HG03095 (cell line): ENCODE results near the gene GAGE13.
"Not testable (repeated sequence)": the region's sequence is repeated elsewhere in the genome, so short reads cannot be mapped to it uniquely, and the experiment has no call there.

ENCODE experiments used
- ATAC-seq: cut with Tn5 transposase; IDR thresholded peaks from one replicate; pipeline ENCODE4 v1.9.1; 2021; ENCODE audit warnings: moderate library complexity; ENCODE audit not compliant: unreplicated experiment

The GAGE13 gene

DNA sequence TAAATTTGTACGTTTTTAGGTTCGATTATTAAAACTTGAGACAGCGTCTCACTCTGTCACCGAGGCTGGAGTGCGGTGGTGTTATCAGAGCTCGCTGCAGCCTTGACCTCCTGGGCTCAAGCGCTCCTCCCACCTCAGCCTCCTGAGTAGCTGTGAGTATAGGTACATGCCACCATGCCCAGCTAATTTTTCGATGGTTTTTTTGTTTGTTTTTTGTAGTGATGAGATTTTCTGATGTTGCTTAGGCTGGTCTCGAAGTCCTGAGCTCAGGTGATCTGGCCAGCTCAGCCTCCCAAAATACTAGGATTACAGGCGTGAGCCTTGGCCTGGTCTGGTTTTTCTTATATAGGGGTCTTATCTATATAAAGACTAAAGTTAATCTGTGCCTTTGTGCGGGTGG is 961 bp upstream of the GAGE13 start:
- not testable (repeated sequence) for ATAC-seq

DNA sequence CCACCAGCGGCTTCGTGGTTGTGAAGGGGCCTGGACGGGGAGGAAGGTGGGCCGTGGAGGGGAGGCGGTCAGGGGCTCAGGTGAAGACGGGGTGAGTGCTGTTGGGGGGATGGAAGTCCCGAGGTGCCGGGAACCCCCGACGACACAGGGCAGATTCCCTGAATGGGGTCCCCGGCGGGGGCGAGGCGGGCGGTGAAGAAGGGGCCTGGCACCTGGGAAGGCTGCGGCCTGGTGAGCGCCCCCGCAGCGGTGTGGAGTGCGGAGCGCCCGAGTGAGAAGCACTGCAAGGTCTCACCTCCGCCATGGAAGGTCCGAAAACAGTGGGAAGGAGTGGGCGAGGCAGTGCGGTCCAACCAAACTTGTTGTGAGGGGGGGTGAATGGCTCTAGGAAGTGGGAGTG is 459 bp downstream of the GAGE13 start:
- ATAC-seq: not testable (repeated sequence)

DNA sequence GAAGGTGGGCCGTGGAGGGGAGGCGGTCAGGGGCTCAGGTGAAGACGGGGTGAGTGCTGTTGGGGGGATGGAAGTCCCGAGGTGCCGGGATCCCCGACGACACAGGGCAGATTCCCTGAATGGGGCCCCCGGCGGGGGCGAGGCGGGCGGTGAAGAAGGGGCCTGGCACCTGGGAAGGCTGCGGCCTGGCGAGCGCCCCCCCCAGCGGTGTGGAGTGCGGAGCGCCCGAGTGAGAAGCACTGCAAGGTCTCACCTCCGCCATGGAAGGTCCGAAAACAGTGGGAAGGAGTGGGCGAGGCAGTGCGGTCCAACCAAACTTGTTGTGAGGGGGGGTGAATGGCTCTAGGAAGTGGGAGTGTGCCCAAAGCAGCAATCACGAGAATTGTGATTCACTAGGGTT is 10.1 kb downstream of the GAGE13 start:
- not testable (repeated sequence) for ATAC-seq

DNA sequence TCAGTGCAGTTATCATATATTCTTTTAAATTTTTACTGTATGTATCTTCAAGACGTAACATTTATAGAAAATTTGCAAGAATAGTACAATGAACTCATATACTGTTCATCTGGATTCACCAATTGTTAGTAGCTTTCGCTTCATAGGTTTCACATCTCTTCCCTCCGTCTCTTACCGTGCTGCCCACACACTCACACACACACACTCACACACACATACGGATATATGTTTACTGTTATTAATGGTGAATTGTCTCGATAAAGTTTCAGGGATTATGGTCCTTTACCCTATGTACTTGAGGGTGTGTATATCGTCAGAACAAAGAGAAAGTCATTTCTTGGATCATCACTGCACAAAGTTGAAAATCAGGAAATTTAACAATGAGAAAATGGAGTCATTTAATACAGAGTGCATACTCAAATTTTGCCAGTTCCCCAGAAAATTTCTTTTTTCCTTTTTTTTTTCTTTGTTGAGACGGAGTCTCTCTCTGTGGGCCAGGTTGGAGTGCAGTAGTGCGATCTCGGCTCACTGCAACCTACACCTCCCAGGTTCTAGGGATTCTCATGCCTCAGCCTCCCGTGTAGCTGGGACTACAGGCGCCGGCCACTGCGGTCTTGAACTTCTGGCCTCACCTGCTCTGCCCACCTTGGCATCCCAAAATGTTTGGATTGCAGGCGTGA is 13.3 kb downstream of the GAGE13 start:
- not testable (repeated sequence) for ATAC-seq

DNA sequence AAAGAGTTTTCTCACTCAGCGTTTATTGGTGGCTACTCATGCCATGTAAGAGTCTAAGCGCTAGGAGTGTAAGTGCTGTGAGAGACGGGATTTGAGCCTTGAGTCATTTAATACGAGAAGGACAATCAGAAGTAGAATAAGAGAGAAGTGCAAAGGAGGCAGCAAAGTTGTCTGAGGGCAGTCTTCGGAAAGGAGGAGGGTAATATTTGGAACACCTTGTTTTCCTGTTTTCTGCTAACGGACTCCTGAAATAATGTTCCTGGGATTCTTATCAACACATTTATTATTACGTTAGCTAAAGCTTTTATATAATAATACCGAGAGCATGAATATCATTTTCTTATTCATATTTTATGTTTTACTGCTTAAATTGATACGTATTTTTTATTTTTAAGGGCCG is 14.0 kb downstream of the GAGE13 start:
- ATAC-seq: not testable (repeated sequence)

DNA sequence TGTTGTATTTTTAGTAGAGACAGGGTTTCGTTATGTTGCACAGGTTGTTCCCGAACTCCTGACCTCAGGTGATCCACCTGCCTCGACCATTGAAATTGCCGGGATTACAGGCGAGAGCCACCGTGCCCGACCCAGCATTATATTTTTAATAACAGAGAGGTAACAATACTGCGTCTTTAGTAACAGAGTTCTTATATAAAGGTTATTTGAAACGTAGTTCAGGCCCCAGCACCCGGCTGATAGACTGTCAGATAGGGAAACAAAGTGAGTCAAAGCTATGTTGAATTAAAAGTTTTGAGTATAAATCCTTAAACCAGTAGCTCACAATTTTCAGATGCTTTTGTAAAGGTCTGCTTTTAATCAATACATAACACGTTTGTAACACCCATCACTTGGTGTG is 14.8 kb downstream of the GAGE13 start:
- ATAC-seq: not testable (repeated sequence)
